HepG2 (cell line): Measurements from ENCODE around the gene IFIT2. TPM values are rescaled to one million over a fixed set of nuclear protein-coding genes. Genes with fewer than 3 reads are reported as not detected.

Experiments used
- CREM ChIP-seq, 2 experiments: sonication (generic) in 1 of 2; formaldehyde crosslinking in 1 of 2; IDR thresholded peaks; 2 replicates each; pipeline versions ENCODE4 v1.4.0 to v1.6.1; 2016 to 2020; ENCODE audit warnings: antibody characterized with exemption in 1 of 2, mild to moderate bottlenecking in 1 of 2, missing genetic modification reagents in 1 of 2
- HNF4A ChIP-seq: sonication (generic); formaldehyde crosslinking; IDR thresholded peaks from 2 replicates; pipeline ENCODE4 v1.4.0; 2020; ENCODE audit warnings: missing genetic modification reagents
- MXI1 ChIP-seq: IDR thresholded peaks from 3 replicates; pipeline ENCODE4 v1.6.1; 2012; ENCODE audit warnings: low read depth, low read length, inconsistent platforms, borderline replicate concordance
- POGZ ChIP-seq: sonication (generic); formaldehyde crosslinking; IDR thresholded peaks from 2 replicates; pipeline ENCODE4 v1.4.0; 2020; ENCODE audit warnings: mild to moderate bottlenecking, missing genetic modification reagents
- SIX1 ChIP-seq: sonication (generic); formaldehyde crosslinking; IDR thresholded peaks from 2 replicates; pipeline ENCODE4 v1.4.0; 2020; ENCODE audit warnings: missing genetic modification reagents, borderline replicate concordance
- SNRNP70 ChIP-seq: fragments of 200-400 bp; formaldehyde crosslinking; IDR thresholded peaks from 2 replicates; pipeline ENCODE4 v1.6.1; 2017; ENCODE audit warnings: mild to moderate bottlenecking, low read depth, low read length, moderate library complexity
- SOX5 ChIP-seq: IDR thresholded peaks from 2 replicates; pipeline ENCODE4 v1.6.1; 2016; ENCODE audit warnings: borderline replicate concordance
- SUZ12 ChIP-seq: fragments of 150-350 bp; IDR thresholded peaks from 2 replicates; pipeline ENCODE4 v1.6.1; 2014; ENCODE audit warnings: low read depth, low read length
- ZNF10 ChIP-seq: sonication (generic); formaldehyde crosslinking; IDR thresholded peaks from 2 replicates; pipeline ENCODE4 v1.4.0; 2020; ENCODE audit warnings: mild to moderate bottlenecking, low read depth, missing genetic modification reagents, borderline replicate concordance
- ZNF296 ChIP-seq: sonication (generic); formaldehyde crosslinking; conservative IDR thresholded peaks from 2 replicates; pipeline ENCODE4 v1.5.0; 2020; ENCODE audit warnings: mild to moderate bottlenecking, missing genetic modification reagents
- ZNF33A ChIP-seq: sonication (generic); formaldehyde crosslinking; IDR thresholded peaks from 2 replicates; pipeline ENCODE4 v1.5.1; 2020; ENCODE audit warnings: missing genetic modification reagents, mild to moderate bottlenecking, moderate library complexity, borderline replicate concordance
- ZSCAN31 ChIP-seq: sonication (generic); formaldehyde crosslinking; IDR thresholded peaks from 2 replicates; pipeline ENCODE4 v1.5.0; 2020; ENCODE audit warnings: low read depth, mild to moderate bottlenecking, missing genetic modification reagents
- polyA plus RNA-seq, 8 experiments: library from polyadenylated mRNA; depleted of rRNA in 3 of 8; stranded (reverse) in 7 of 8; unstranded in 1 of 8; fragments of >200 nt; fragmentation: Illumina TruSeq in 4 of 8; extraction: Trizol in 4 of 8; gene quantifications; 2 replicates each; pipeline versions ENCODE4 v1.2.1 to v1.2.3, GENCODE V29; 2011 to 2016; ENCODE audit warnings: low read depth in 4 of 8, missing spikeins in 1 of 8, mixed read lengths in 1 of 8; ENCODE audit not compliant: insufficient read depth in 1 of 8
- total RNA-seq, 5 experiments: library from RNA; depleted of rRNA; stranded (reverse); fragments of >200 nt; fragmentation: Illumina TruSeq; extraction: Trizol; gene quantifications; 2 replicates each; pipeline ENCODE4 v1.2.3, GENCODE V29; 2016; ENCODE audit warnings: low read depth in 1 of 5
- TF ChIP-seq, protein P1 (sequence below): IDR thresholded peaks from 2 replicates; pipeline ENCODE4 v1.6.1; 2016; ENCODE audit warnings: low read depth, missing genetic modification reagents, missing compliant biosample characterization
- TF ChIP-seq, protein P2 (sequence below): sonication (generic); formaldehyde crosslinking; IDR thresholded peaks from 2 replicates; pipeline ENCODE4 v1.4.0; 2020; ENCODE audit warnings: missing genetic modification reagents
- TF ChIP-seq, protein P3 (sequence below): sonication (generic); formaldehyde crosslinking; conservative IDR thresholded peaks from 2 replicates; pipeline ENCODE4 v1.4.0; 2020; ENCODE audit warnings: missing genetic modification reagents
- TF ChIP-seq, protein P4 (sequence below): sonication (generic); formaldehyde crosslinking; IDR thresholded peaks from 2 replicates; pipeline ENCODE4 v1.5.1; 2020; ENCODE audit warnings: mild to moderate bottlenecking, missing genetic modification reagents, moderate library complexity
- TF ChIP-seq, protein P5 (sequence below): IDR thresholded peaks from 2 replicates; pipeline ENCODE4 v1.6.1; 2016

IFIT2 gene
- total and polyA plus RNA-seq, 2 of the 13 experiments (the other 11 are each of a cell fraction or from before 2014, with no cell fraction given) = 0.04 to 0.15 TPM

DNA sequence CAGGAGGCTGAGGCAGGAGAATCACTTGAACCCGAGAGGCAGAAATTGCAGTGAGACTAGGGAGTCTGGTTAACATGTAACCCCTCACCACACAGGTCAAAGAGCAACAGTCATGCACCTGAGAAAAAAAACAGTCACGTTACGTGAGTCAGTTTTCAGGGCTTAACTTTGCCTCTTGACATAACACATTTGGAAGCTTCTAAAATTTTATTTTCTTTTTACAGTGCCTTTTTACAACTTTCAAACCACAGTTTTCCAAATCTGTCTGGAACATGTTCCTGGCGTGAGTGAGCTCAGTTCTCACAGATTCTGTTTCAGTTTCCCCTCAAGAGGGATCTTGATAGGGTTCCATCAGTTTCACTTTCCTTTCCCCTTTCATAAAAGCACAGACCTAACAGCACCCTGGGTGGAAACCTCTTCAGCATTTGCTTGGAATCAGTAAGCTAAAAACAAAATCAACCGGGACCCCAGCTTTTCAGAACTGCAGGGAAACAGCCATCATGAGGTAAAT is 30.3 kb downstream of the IFIT2 start (continued):
- TF ChIP-seq, protein P1, sequence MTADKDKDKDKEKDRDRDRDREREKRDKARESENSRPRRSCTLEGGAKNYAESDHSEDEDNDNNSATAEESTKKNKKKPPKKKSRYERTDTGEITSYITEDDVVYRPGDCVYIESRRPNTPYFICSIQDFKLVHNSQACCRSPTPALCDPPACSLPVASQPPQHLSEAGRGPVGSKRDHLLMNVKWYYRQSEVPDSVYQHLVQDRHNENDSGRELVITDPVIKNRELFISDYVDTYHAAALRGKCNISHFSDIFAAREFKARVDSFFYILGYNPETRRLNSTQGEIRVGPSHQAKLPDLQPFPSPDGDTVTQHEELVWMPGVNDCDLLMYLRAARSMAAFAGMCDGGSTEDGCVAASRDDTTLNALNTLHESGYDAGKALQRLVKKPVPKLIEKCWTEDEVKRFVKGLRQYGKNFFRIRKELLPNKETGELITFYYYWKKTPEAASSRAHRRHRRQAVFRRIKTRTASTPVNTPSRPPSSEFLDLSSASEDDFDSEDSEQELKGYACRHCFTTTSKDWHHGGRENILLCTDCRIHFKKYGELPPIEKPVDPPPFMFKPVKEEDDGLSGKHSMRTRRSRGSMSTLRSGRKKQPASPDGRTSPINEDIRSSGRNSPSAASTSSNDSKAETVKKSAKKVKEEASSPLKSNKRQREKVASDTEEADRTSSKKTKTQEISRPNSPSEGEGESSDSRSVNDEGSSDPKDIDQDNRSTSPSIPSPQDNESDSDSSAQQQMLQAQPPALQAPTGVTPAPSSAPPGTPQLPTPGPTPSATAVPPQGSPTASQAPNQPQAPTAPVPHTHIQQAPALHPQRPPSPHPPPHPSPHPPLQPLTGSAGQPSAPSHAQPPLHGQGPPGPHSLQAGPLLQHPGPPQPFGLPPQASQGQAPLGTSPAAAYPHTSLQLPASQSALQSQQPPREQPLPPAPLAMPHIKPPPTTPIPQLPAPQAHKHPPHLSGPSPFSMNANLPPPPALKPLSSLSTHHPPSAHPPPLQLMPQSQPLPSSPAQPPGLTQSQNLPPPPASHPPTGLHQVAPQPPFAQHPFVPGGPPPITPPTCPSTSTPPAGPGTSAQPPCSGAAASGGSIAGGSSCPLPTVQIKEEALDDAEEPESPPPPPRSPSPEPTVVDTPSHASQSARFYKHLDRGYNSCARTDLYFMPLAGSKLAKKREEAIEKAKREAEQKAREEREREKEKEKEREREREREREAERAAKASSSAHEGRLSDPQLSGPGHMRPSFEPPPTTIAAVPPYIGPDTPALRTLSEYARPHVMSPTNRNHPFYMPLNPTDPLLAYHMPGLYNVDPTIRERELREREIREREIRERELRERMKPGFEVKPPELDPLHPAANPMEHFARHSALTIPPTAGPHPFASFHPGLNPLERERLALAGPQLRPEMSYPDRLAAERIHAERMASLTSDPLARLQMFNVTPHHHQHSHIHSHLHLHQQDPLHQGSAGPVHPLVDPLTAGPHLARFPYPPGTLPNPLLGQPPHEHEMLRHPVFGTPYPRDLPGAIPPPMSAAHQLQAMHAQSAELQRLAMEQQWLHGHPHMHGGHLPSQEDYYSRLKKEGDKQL (CRISPR knock-in tag) = no peak
- TF ChIP-seq CREM (IDR thresholded peaks at IDR 0.05) (peak; percentile 18; the same call in 1 of the 2 replicates), CREM (CRISPR knock-in tag; IDR thresholded peaks at IDR 0.05) (no peak), ZNF296 (CRISPR knock-in tag) (no peak), MXI1 (no peak), ZNF33A (CRISPR knock-in tag) (no peak), ZSCAN31 (CRISPR knock-in tag) (peak; percentile 18; the same call in 1 of the 2 replicates), SNRNP70 (no peak), SIX1 (no peak), SUZ12 (no peak), ZNF10 (CRISPR knock-in tag) (no peak), POGZ (CRISPR knock-in tag) (peak; percentile 76; the same call in 1 of the 2 replicates), HNF4A (peak; percentile 89), SOX5 (CRISPR knock-in tag) (peak; percentile 40; the same call in 1 of the 2 replicates)
- TF ChIP-seq, protein P2, sequence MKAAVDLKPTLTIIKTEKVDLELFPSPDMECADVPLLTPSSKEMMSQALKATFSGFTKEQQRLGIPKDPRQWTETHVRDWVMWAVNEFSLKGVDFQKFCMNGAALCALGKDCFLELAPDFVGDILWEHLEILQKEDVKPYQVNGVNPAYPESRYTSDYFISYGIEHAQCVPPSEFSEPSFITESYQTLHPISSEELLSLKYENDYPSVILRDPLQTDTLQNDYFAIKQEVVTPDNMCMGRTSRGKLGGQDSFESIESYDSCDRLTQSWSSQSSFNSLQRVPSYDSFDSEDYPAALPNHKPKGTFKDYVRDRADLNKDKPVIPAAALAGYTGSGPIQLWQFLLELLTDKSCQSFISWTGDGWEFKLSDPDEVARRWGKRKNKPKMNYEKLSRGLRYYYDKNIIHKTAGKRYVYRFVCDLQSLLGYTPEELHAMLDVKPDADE (CRISPR knock-in tag) = no peak
- TF ChIP-seq, protein P3, sequence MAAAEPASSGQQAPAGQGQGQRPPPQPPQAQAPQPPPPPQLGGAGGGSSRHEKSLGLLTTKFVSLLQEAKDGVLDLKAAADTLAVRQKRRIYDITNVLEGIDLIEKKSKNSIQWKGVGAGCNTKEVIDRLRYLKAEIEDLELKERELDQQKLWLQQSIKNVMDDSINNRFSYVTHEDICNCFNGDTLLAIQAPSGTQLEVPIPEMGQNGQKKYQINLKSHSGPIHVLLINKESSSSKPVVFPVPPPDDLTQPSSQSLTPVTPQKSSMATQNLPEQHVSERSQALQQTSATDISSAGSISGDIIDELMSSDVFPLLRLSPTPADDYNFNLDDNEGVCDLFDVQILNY (CRISPR knock-in tag) = no peak
- TF ChIP-seq, protein P4, sequence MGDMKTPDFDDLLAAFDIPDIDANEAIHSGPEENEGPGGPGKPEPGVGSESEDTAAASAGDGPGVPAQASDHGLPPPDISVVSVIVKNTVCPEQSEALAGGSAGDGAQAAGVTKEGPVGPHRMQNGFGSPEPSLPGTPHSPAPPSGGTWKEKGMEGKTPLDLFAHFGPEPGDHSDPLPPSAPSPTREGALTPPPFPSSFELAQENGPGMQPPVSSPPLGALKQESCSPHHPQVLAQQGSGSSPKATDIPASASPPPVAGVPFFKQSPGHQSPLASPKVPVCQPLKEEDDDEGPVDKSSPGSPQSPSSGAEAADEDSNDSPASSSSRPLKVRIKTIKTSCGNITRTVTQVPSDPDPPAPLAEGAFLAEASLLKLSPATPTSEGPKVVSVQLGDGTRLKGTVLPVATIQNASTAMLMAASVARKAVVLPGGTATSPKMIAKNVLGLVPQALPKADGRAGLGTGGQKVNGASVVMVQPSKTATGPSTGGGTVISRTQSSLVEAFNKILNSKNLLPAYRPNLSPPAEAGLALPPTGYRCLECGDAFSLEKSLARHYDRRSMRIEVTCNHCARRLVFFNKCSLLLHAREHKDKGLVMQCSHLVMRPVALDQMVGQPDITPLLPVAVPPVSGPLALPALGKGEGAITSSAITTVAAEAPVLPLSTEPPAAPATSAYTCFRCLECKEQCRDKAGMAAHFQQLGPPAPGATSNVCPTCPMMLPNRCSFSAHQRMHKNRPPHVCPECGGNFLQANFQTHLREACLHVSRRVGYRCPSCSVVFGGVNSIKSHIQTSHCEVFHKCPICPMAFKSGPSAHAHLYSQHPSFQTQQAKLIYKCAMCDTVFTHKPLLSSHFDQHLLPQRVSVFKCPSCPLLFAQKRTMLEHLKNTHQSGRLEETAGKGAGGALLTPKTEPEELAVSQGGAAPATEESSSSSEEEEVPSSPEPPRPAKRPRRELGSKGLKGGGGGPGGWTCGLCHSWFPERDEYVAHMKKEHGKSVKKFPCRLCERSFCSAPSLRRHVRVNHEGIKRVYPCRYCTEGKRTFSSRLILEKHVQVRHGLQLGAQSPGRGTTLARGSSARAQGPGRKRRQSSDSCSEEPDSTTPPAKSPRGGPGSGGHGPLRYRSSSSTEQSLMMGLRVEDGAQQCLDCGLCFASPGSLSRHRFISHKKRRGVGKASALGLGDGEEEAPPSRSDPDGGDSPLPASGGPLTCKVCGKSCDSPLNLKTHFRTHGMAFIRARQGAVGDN (CRISPR knock-in tag) = no peak
- TF ChIP-seq, protein P5, sequence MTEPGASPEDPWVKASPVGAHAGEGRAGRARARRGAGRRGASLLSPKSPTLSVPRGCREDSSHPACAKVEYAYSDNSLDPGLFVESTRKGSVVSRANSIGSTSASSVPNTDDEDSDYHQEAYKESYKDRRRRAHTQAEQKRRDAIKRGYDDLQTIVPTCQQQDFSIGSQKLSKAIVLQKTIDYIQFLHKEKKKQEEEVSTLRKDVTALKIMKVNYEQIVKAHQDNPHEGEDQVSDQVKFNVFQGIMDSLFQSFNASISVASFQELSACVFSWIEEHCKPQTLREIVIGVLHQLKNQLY (CRISPR knock-in tag) = 0 out of 2 replicates have a peak, but pooled peaks have one; percentile 30
